Panc1 (cell line): ENCODE measurements around the gene KLHDC8A.

ENCODE experiments used
- CTCF ChIP-seq: fragments of 450-650 bp; IDR thresholded peaks from 2 replicates; pipeline ENCODE4 v1.5.1; 2017; ENCODE audit warnings: mild to moderate bottlenecking
- POLR2AphosphoS5 ChIP-seq: IDR thresholded peaks from 2 replicates; pipeline ENCODE4 v1.6.1; 2012; ENCODE audit warnings: mild to moderate bottlenecking, low read depth, low read length, moderate library complexity
- REST ChIP-seq, 2 experiments: IDR thresholded peaks; 2 replicates each; pipeline ENCODE4 v1.6.1; 2011 to 2012; ENCODE audit warnings: low read depth in 2 of 2, control low read depth in 1 of 2, low read length in 1 of 2, mild to moderate bottlenecking in 1 of 2, moderate library complexity in 1 of 2; ENCODE audit not compliant: insufficient read depth in 1 of 2
- SIN3A ChIP-seq: IDR thresholded peaks from 2 replicates; pipeline ENCODE4 v1.6.1; 2012; ENCODE audit warnings: low read depth, mild to moderate bottlenecking, low read length, moderate library complexity, borderline replicate concordance; ENCODE audit not compliant: insufficient read depth
- TCF7L2 ChIP-seq: IDR thresholded peaks from 2 replicates; pipeline ENCODE4 v1.6.1; 2011; ENCODE audit warnings: mild to moderate bottlenecking, low read depth, low read length, inconsistent platforms

GRCh38 chr1:205381305-205381704 lies 24.6 kb upstream of the KLHDC8A start:
- TF ChIP-seq CTCF (no peak), POLR2AphosphoS5 (no peak), REST (IDR thresholded peaks at IDR 0.05; ENCODE audit: insufficient read depth in 1 of 2, low read depth in 2 of 2, low read length in 1 of 2) (no peak), TCF7L2 (no peak), SIN3A (no peak)
